ENCODE results near the gene PIGT. TPM values are rescaled to one million over a fixed set of nuclear protein-coding genes. Genes with fewer than 3 reads are reported as not detected.

PIGT gene
- polyA plus RNA-seq, 1 of the 3 experiments (the other 2 are of a cell fraction) = 144 TPM

GRCh38 chr20:45462711-45463509 is 47.0 kb downstream of the PIGT start:
- POLR2A ChIA-PET = no interaction called here

GRCh38 chr20:45463709-45464108 is 47.8 kb downstream of the PIGT start:
- H3K4me3 ChIP-seq (ENCODE audit: low read depth in 2 of 2, low read length in 1 of 2) = no peak overlapping the region
- ChIA-PET POLR2A (no interaction called here), CTCF (interaction anchor here (1.4 to 10.9 kb wide), 4 partner anchors 27 to 307 kb away, joined by 4 to 67 read pairs (median 10); partner anchors contain the start of gene SYS1)
- no peak for DNase-seq
- H3K4me1 ChIP-seq (ENCODE audit: control insufficient read depth in 1 of 2, insufficient read depth in 2 of 2, low read depth in 1 of 2, low read length in 1 of 2) = no peaks in the 10 kb centered on the region
- no peaks in the 10 kb centered on the region for H3K9me2 ChIP-seq
- no peak overlapping the region for H3K27ac ChIP-seq (ENCODE audit: low read depth in 2 of 2, low read length in 1 of 2)
- H3K9me3 ChIP-seq = no peaks in the 10 kb centered on the region
- no peaks in the 10 kb centered on the region for H3K79me2 ChIP-seq (ENCODE audit: insufficient read depth)
- H3K4me2 ChIP-seq = no peak overlapping the region
- no peaks in the 10 kb centered on the region for H3F3A ChIP-seq (replicated peaks; ENCODE audit: insufficient read depth)
- 5% methylated on average over 4 of the region's 4 CpGs for WGBS (ENCODE audit: low lambda C conversion rate)
- H4K20me1 ChIP-seq (ENCODE audit: insufficient read depth) = no peaks in the 10 kb centered on the region
- H3K27me3 ChIP-seq (ENCODE audit: insufficient read depth) = peaks cover 41% of the 10 kb centered on the region; the same call in 1 of the 2 replicates
- no peak overlapping the region for H3K9ac ChIP-seq
- H2AFZ ChIP-seq (ENCODE audit: low read depth) = no peak overlapping the region
- no peaks in the 10 kb centered on the region for H3K36me3 ChIP-seq (replicated peaks in 1 of 2; ENCODE audit: control insufficient read depth in 1 of 2, insufficient read depth in 2 of 2, low read length in 1 of 2)
- TF ChIP-seq FOXJ3 (CRISPR knock-in tag; IDR thresholded peaks at IDR 0.05) = no peak
- TF ChIP-seq ELF1 (IDR thresholded peaks at IDR 0.05) = no peak
- no peak for TF ChIP-seq EP300 (IDR thresholded peaks at IDR 0.05; ENCODE audit: borderline replicate concordance in 1 of 2, low read depth in 1 of 2, low read length in 1 of 2)
- no peak for TF ChIP-seq RCOR1 (IDR thresholded peaks at IDR 0.05; ENCODE audit: low read length)
- no peak for TF ChIP-seq FOXM1 (IDR thresholded peaks at IDR 0.05; ENCODE audit: low read depth)
- TF ChIP-seq CTCF (IDR thresholded peaks at IDR 0.05) = no peak
- no peak for TF ChIP-seq REST (IDR thresholded peaks at IDR 0.05; ENCODE audit: low read depth, low read length)
- no peak for TF ChIP-seq MAX (IDR thresholded peaks at IDR 0.05; ENCODE audit: low read depth)
- TF ChIP-seq RAD21 (IDR thresholded peaks at IDR 0.05; ENCODE audit: low read length) = no peak
- no peak for TF ChIP-seq FOSL2 (IDR thresholded peaks at IDR 0.05; ENCODE audit: borderline replicate concordance, low read depth)

More at GRCh38 chr20:45462711-45463509, 47.0 kb downstream of the PIGT start:
- Histone ChIP-seq H3K9me2 (no peaks in the 10 kb centered on the region), H3K4me2 (no peak overlapping the region), H3K9me3 (no peaks in the 10 kb centered on the region), H3K27ac (ENCODE audit: low read depth in 2 of 2, low read length in 1 of 2) (no peak overlapping the region), H3K4me1 (ENCODE audit: control insufficient read depth in 1 of 2, insufficient read depth in 2 of 2, low read depth in 1 of 2, low read length in 1 of 2) (no peaks in the 10 kb centered on the region), H3F3A (replicated peaks; ENCODE audit: insufficient read depth) (no peaks in the 10 kb centered on the region), H3K79me2 (ENCODE audit: insufficient read depth) (no peaks in the 10 kb centered on the region), H2AFZ (ENCODE audit: low read depth) (no peak overlapping the region), H3K36me3 (replicated peaks in 1 of 2; ENCODE audit: control insufficient read depth in 1 of 2, insufficient read depth in 2 of 2, low read length in 1 of 2) (no peaks in the 10 kb centered on the region), H4K20me1 (ENCODE audit: insufficient read depth) (no peaks in the 10 kb centered on the region), H3K27me3 (ENCODE audit: insufficient read depth) (peaks cover 35% of the 10 kb centered on the region; the same call in 1 of the 2 replicates), H3K9ac (no peak overlapping the region), H3K4me3 (ENCODE audit: low read depth in 2 of 2, low read length in 1 of 2) (no peak overlapping the region)
- WGBS (ENCODE audit: low lambda C conversion rate) = 21% methylated on average over 4 of the region's 6 CpGs
- CTCF ChIA-PET = interaction anchor here (0.9 to 10.9 kb wide), 7 partner anchors 12 to 367 kb away, joined by 3 to 67 read pairs (median 4); partner anchors contain the start of gene SYS1
- TF ChIP-seq FOSL2 (IDR thresholded peaks at IDR 0.05; ENCODE audit: borderline replicate concordance, low read depth) (no peak), FOXJ3 (CRISPR knock-in tag; IDR thresholded peaks at IDR 0.05) (no peak), REST (IDR thresholded peaks at IDR 0.05; ENCODE audit: low read depth, low read length) (no peak), ELF1 (IDR thresholded peaks at IDR 0.05) (no peak), SMC3 (IDR thresholded peaks at IDR 0.05; ENCODE audit: low read depth, low read length) (no peak)
- DNase-seq = no peak

Data from SK-N-SH (cell line).